ENCODE results near the gene DYNC1I1. TPM values are rescaled to one million over a fixed set of nuclear protein-coding genes. Genes with fewer than 3 reads are reported as not detected.

DYNC1I1 gene
- polyA plus RNA-seq, 1 experiment: 0.11 TPM

DNA sequence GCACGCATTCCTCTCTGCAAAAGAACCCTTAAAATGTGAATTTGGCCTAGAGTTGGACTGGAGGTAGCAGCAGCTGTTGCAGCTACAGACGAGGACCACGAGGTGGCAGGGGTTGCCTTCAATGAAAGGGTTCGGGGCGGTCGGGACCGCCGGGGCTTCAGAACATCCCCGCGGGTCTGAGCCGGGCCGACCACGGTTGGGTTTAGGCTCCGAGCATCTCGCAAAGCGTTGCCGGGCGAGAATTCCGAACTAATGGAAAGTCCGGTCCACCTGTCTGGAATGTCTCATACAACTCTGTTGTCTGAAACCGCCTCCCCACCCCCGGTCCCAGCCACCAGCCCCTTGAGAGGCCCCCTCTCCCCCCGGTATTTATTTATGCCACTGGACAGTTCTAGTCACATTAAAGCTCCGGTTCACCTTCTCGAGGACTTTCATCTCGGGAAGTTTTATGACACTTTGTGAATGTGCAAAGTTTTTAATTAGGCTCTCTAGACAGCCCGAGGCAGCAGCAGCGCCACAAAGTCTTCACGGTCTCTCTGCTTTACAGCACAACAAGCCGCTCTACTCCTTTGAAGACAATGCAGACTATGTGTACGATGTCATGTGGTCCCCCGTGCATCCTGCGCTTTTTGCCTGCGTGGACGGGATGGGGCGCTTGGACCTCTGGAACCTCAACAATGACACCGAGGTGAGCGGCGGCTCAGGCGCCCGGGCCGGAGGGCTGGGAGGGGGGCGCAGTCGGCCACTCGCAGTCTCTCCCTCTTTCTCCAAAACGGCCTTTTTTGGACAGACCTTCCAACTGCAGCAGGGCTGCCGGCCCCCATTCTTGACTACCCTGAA is 303.4 kb downstream of the DYNC1I1 start:
- ChIA-PET CTCF (interaction anchor here (0.9 to 4.2 kb wide), 10 partner anchors 10 to 952 kb away, joined by 3 to 27 read pairs (median 4); no protein-coding TSS in a partner anchor), POLR2A (no interaction called here)
- no peak for DNase-seq (ENCODE audit: low read depth)
- peak overlapping the region; percentile 39 for H3K4me3 ChIP-seq (ENCODE audit: low read depth, low read length)
- no peaks in the 10 kb centered on the region for H3K36me3 ChIP-seq (ENCODE audit: control insufficient read depth, insufficient read depth, low read length)
- peaks cover 4% of the 10 kb centered on the region for H3K27me3 ChIP-seq (ENCODE audit: control insufficient read depth, insufficient read depth, low read length)
- TF ChIP-seq, protein P1, sequence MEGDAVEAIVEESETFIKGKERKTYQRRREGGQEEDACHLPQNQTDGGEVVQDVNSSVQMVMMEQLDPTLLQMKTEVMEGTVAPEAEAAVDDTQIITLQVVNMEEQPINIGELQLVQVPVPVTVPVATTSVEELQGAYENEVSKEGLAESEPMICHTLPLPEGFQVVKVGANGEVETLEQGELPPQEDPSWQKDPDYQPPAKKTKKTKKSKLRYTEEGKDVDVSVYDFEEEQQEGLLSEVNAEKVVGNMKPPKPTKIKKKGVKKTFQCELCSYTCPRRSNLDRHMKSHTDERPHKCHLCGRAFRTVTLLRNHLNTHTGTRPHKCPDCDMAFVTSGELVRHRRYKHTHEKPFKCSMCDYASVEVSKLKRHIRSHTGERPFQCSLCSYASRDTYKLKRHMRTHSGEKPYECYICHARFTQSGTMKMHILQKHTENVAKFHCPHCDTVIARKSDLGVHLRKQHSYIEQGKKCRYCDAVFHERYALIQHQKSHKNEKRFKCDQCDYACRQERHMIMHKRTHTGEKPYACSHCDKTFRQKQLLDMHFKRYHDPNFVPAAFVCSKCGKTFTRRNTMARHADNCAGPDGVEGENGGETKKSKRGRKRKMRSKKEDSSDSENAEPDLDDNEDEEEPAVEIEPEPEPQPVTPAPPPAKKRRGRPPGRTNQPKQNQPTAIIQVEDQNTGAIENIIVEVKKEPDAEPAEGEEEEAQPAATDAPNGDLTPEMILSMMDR (IDR thresholded peaks at IDR 0.05; ENCODE audit: insufficient read depth, low read depth, low read length): peak; percentile 92

DNA sequence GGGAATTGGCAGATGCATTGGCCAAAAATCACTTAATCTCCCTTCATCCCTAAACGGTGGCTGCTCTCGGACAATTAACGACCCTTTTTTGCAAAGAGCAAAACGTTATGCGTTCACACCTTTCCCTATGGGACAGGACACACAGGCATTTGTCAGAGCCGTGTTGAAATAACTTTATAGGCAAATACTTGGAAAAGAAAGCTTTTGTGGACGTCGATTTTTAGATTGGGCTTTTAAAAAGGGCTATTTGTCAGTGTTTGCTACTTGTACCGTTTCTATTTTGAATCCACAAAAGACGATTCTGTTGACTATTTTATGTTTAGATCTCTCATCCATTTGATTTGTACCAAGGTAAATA is 304.0 kb downstream of the DYNC1I1 start:
- TF ChIP-seq, protein P1 (IDR thresholded peaks at IDR 0.05; ENCODE audit: insufficient read depth, low read depth, low read length): no peak
- peaks cover 4% of the 10 kb centered on the region for H3K27me3 ChIP-seq (ENCODE audit: control insufficient read depth, insufficient read depth, low read length)
- peak overlapping the region; percentile 39 for H3K4me3 ChIP-seq (ENCODE audit: low read depth, low read length)
- no peaks in the 10 kb centered on the region for H3K36me3 ChIP-seq (ENCODE audit: control insufficient read depth, insufficient read depth, low read length)
- POLR2A ChIA-PET: no interaction called here
- CTCF ChIA-PET: interaction anchor here (0.6 to 4.2 kb wide), 9 partner anchors 9 to 951 kb away, joined by 3 to 27 read pairs (median 3); no protein-coding TSS in a partner anchor
- DNase-seq (ENCODE audit: low read depth): no peak

DNA sequence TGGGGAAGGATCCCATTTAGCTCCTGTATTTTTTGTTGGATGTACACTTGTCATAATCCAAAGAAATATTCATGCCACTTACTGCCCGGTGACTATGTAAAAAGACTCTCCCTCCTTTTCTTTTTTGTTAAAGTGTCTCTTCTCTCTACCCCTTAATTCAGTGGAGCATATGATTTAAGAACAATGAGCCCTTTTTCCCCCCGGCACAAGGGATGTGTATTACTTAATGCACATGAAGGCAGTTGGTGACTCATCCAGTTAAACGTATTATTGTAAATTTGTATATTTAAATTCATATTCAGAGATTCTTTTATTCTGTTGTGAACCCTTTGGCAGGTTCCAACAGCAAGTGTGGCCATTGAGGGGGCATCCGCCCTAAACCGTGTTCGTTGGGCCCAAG is 307.7 kb downstream of the DYNC1I1 start:
- ChIA-PET POLR2A (no interaction called here), CTCF (no interaction called here)
- no peak for DNase-seq (ENCODE audit: low read depth)
- TF ChIP-seq, protein P1 (IDR thresholded peaks at IDR 0.05; ENCODE audit: insufficient read depth, low read depth, low read length): no peak
- Histone ChIP-seq H3K4me3 (ENCODE audit: low read depth, low read length) (no peak overlapping the region), H3K27me3 (ENCODE audit: control insufficient read depth, insufficient read depth, low read length) (peaks cover 4% of the 10 kb centered on the region), H3K36me3 (ENCODE audit: control insufficient read depth, insufficient read depth, low read length) (no peaks in the 10 kb centered on the region)

DNA sequence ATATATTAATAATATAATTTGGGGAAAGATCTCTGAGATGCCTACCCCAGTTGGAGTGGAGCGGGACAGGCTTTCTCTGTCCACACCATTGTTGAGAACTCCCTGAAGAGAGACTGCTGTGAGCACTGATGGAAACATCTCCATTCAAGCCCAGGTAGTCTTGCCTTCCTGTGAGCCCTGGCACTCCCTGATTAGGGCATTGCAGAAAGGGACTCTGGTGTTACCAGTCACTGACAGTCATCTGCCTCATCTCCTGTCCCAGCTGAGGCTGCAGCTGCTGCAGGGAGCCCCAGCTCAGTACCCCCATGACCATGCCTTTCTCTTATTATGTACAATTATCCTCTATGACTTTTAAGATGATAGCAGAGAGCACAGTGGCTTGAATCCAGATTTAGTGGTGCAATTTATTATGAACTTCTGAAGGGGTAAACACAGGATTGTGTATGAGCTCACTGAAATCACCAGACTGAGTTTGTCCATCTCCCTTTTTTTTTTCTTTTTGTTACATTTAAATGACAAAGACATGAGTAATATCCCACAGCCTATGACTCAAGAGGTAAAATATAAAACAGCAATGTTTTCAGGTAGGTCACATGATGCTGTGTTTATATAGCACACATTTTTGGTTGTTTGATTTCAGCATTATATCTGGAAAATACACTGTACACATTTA is 312.7 kb downstream of the DYNC1I1 start:
- ChIA-PET CTCF (interaction anchor here (0.6 to 1.1 kb wide), 2 partner anchors 9 to 896 kb away, joined by 3 to 4 read pairs; no protein-coding TSS in a partner anchor), POLR2A (no interaction called here)
- TF ChIP-seq, protein P1 (IDR thresholded peaks at IDR 0.05; ENCODE audit: insufficient read depth, low read depth, low read length): no peak

DNA sequence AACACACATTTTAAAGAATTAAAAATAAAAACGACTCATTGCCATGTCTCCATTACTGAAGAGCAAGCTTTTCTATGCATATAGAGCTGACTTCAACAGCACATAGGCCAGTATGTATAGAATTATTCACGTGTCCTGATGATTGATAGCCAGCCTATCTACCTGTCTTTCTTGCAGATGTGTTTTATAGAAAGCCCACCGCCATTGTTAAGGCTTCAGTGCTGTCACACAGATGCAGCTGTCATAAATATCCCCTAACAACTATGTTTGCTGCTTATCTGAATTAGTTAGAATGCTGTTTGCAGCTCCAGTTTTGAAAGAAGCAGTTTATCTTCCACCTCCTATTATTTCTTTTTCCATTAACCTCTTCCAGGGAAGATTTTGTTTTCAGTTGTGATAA is 313.6 kb downstream of the DYNC1I1 start:
- TF ChIP-seq, protein P1 (IDR thresholded peaks at IDR 0.05; ENCODE audit: insufficient read depth, low read depth, low read length): no peak
- no peaks in the 10 kb centered on the region for H3K27me3 ChIP-seq (ENCODE audit: control insufficient read depth, insufficient read depth, low read length)
- ChIA-PET POLR2A (no interaction called here), CTCF (interaction anchor here (1.1 kb wide), 1 partner anchor 10 kb away, joined by 4 read pairs; no protein-coding TSS in a partner anchor)
- no peak overlapping the region for H3K4me3 ChIP-seq (ENCODE audit: low read depth, low read length)
- no peaks in the 10 kb centered on the region for H3K36me3 ChIP-seq (ENCODE audit: control insufficient read depth, insufficient read depth, low read length)
- DNase-seq (ENCODE audit: low read depth): no peak

More for the DNA sequence above, 312.7 kb downstream of the DYNC1I1 start:
- peak; percentile 31 for DNase-seq (ENCODE audit: low read depth)
- no peak overlapping the region for H3K4me3 ChIP-seq (ENCODE audit: low read depth, low read length)
- no peaks in the 10 kb centered on the region for H3K27me3 ChIP-seq (ENCODE audit: control insufficient read depth, insufficient read depth, low read length)
- no peaks in the 10 kb centered on the region for H3K36me3 ChIP-seq (ENCODE audit: control insufficient read depth, insufficient read depth, low read length)
